ENCODE data around the gene SCTR.

The SCTR gene

DNA sequence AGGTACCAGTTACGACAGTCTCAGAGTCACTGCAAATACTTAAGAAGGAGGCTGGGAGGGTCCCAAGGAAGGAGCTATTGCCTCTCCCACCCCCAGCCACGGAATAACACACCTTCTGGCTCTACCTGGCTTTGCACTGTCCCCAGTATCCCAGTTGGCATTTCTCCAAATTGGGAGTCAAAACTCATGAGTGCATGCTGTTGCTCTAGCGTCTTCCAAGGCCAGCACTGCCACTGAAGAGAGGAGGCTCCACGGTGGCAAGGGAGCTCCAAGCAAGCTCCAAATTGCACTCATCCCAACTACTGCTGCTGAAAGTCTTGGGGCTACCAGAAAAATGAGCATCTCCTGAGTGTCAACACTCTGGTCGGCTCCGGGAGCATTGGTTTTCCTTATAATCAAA, 1.6 kb downstream of the SCTR start:
- DNase-seq: no peak

- no peak for DNase-seq
These were observed 2.7 kb downstream of the SCTR start for GRCh38 chr2:119521433-119522050.

DNA sequence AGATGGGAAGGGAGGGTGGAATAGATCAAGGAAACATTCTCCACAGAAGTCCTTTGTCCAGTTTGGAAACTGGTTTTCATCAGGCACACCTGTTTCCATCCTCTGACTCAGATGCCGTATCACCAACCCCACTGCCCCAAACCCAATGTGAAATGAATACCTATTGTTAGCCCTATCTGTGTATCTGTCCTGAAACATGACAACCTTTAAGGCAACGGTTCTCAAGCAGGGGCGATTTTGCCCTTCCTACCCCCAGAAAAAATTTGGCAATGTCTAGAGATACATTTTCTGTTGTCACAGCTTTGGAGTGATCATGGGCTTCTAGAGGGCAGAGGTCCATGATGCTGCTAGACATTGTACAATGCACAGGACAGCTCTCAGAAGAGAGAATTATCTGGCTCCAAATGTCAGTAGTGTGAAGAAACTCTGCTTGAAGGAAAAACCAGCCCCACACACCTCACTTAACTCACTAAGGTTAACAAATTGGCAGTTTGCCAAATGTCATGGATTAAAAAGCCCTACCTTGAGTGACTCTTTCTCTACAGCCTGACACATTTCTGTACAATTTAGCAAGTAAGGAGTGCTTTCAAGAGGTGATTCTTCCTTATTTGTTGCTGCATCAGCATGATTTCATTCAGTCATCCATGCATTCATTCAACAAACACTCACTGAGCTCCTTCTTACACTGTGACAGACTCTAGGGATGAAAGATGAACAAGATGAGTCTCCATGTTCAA, 3.4 kb downstream of the SCTR start:
- DNase-seq: no peak

DNA sequence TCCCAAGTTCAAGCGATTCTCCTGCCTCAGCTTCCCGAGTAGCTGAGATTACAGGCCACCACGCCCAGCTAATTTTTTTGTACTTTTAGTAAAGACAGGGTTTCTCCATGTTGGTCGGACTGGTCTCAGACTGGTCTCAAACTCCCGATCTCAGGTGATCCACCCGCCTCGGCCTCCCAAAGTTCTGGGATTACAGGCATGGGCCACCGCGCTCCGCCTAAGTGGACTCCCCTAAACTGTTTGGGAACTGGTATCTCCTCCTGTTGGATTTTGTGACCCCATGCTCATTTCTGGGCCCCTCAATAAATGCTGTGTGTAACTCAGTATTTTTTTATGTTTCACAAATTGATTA, 5.2 kb downstream of the SCTR start:
- no peak for DNase-seq

DNA sequence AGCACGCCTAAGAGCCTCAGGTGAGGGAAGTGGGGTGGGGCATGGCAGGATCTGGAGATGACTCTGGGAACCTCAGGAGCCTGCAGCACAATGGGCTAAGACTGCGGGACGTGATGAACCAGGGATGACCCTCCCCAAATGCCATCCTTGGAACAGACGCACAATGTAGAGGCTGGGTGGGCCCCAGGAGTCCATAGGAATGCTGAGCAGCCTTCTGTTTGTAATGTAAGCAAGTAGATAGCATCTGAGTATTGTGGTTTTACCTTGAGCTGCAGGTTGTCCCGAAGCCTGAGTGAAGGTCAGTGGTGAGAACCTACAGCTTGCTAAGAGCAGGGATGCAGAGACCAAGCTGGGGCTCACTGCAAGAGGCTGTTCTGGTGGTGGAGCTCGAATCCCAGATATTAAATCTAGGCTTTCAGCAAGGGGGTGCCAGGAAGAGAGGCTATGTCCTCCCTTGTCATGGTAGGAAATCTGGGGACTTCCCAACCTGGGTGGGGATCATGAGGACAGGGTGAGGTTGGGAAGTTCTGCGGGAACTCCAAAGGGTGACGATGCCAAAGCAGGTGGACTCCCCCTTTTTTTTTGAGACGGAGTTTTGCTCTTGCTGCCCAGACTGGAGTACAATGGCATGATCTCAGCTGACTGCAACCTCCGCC, 5.8 kb downstream of the SCTR start:
- DNase-seq: no peak

- no peak for DNase-seq
These were observed 6.8 kb downstream of the SCTR start for GRCh38 chr2:119517433-119517832.

- no peak for DNase-seq
These were observed 8.2 kb downstream of the SCTR start for GRCh38 chr2:119516121-119516520.

- DNase-seq: no peak
These were observed 10.5 kb downstream of the SCTR start for GRCh38 chr2:119513832-119514231.

GRCh38 chr2:119512946-119513345, 11.3 kb downstream of the SCTR start:
- DNase-seq: no peak

- DNase-seq: no peak
These were observed 12.3 kb downstream of the SCTR start for GRCh38 chr2:119511989-119512388.

DNA sequence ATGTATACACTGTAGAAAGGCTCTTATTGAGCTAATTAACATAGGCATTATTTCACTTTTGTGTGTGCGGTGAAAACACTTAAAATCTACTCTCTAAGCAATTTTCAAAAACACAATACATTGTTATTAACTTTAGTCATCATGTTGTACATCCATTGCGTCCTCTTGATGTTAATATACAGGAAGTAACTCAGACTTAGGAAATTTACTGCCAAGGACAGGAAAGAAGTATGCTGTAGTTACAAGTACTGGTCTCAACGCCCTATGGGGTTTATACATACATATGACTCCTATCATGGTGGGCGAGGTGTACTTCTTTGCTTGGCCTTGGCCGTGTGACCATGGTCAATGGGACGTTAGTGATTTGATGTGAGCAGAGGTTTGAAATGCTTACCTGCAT, 15.5 kb downstream of the SCTR start:
- DNase-seq: no peak

DNA sequence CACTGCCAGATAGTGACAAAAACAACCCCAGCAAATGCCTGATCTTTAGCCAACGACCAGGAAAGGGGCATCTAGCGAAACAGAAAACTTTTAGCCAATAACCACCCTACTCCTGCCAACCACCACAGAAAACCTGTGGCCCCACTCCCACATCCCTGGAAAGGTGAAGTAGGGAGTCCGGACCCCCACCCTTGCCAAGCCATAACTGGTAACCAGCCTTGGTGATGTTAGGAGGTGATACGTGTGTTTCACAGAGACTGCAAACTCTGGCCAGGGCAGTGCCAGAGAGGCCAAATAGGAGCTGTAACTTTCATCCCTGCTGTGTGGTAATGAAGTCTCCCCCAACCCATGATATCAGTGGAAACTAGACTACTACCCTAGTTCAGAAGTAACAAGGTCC, 27.6 kb downstream of the SCTR start:
- no peak for DNase-seq

- no peak for DNase-seq
These were observed 28.3 kb downstream of the SCTR start for GRCh38 chr2:119495948-119496347.

- no peak for DNase-seq
These were observed 30.0 kb downstream of the SCTR start for GRCh38 chr2:119494163-119494790.

DNA sequence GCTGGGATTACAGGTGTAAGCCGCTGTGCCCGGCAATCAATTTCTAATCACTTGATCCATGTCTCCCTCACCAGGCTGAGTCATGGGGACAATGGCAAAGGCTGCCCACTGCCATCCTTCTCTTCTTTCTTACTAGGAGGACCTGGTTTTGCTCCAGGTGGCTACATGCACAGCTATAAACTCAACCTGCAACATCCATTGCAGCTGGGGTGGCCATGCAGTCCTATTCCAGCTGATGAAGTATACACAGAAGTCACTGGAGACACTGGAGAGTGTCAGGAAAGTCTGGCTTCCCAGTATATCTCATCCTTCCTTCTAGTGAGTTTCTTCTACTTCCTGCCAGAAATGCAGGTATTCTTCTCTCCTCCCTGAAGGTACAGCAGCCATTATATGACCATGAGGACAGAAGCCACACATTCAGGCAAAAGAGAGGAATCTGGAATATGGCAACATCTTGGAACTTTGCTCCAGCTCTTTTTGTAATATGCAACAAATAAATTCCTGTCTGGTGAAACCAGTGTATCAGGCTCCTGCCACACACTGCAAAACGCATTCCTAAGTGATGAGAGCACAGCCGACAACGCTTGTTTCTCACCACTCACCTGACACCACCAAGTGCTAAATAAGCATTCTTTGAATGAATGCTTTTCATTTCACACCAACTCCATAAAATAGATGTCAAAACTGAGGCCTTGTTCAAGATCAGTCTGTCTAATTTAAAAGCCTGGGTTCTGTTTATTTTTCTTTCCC, 32.3 kb downstream of the SCTR start:
- no peak for DNase-seq

- no peak for DNase-seq
These were observed 33.6 kb downstream of the SCTR start for GRCh38 chr2:119490653-119491195.

- DNase-seq: no peak
These were observed 34.2 kb downstream of the SCTR start for GRCh38 chr2:119490106-119490505.

DNA sequence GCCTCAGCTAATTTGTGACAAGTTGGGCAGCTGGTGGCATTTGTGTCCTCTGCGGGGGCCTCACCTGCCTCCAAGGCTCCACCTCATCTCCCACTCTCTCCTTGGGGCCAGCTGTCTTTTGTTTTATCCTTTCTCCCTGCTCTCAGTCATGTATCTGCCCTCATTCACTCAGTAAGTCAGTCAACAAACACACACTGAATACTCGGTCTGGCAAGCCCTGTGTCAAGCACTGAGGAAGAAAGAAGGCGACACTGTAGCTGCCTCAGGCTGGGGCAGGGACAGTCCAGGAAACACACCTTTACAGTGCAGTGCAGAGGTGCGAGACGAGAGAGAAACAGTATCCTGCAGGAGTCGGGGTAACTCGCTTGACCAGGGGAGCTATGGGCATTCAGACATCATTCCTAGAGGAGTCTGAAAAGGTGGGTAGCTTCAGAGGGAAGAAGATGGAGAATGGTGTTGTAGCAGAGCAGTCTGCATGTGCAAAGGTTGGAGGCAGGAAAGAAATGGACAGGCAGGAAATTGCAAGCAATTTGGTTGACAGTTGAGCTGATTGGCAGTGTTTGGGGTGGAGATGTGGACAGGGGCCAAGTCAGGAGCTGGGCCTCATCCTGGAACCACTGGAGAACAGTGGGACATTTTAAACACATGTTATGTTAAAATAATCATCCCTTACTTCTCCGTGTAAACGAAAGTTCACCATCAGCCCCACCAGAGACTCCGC, 34.9 kb downstream of the SCTR start:
- DNase-seq: no peak

GRCh38 chr2:119488245-119489214, 35.8 kb downstream of the SCTR start:
- DNase-seq: no peak

DNA sequence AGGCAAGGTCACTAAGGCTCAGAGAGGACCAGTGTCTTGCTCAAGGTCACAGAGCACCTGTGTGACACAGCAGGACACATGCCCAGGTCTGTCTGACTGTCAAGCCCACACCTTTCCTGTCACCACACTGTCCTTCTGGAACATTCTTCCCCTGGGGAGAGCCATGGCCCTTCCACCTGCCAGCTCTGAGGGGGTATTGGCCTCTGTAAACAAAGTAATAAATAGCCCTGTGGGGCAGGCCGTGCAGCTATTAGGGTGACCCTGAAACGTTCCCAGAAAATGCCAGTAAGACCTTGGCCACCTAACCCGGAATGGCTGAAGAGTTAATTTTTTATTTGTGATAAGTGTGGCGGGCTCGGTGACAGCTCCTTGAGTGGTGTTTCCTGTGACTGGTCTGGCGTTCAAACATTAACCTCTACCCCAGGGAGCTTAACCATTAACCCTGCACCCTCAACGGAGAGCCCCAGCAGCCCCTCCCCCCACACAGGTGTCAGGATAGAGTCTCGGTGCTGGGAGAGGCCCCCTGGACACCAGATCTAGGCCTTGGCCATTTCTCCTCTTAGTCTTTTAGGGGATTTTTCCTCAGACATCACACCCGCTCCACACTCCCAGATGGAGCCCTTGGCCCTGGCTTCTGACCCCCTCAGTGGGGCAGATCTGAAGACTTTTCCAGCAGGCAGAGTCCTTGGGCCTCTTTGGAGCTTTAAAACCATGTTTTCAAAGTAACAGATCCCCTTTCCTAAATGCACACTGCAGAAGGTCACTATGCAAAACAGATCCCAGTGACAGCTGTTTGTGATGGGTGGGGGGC, 36.6 kb downstream of the SCTR start:
- DNase-seq: no peak

Data from right hindlimb (tissue), 1 donor.